ENCODE data around the gene STEAP2. TPM values are rescaled to one million over a fixed set of nuclear protein-coding genes. Genes with fewer than 3 reads are reported as not detected.

STEAP2 gene
- total RNA-seq, 6 experiments from 2014 or later: 1.5 to 9.8 (median 5.3) TPM

- Histone ChIP-seq H3K27me3 (no peaks in the 10 kb centered on the region), H3K27ac (peak overlapping the region; percentile 73 to 83 (median 76)), H3K4me3 (peak overlapping the region; percentile 20 to 31 (median 28)), H3K9me3 (peaks cover 0 to 5% (median 0%) of the 10 kb centered on the region in 4 donors), H3K36me3 (no peaks in the 10 kb centered on the region), H3K4me1 (peaks cover 0 to 24% (median 0%) of the 10 kb centered on the region in 4 donors)
- WGBS (ENCODE audit: insufficient coverage, low coverage, low lambda C conversion rate, missing lambda C conversion rate): 47% methylated on average over 4 of the region's 4 CpGs
- intact Hi-C loops (cut with DNase I): no loop called here
- ATAC-seq (peak; percentile 83 to 93 (median 90)), DNase-seq (no peak)
- TF ChIP-seq POLR2A (IDR thresholded peaks at IDR 0.05) (peak; percentile 18), CTCF (IDR thresholded peaks at IDR 0.05) (no peak)
Measured at GRCh38 chr7:90173127-90173844, 38.3 kb upstream of the STEAP2 start.

GRCh38 chr7:90175667-90176066 lies 35.9 kb upstream of the STEAP2 start:
- TF ChIP-seq POLR2A (IDR thresholded peaks at IDR 0.05) (no peak), CTCF (IDR thresholded peaks at IDR 0.05) (no peak)
- intact Hi-C loops (cut with DNase I): no loop called here
- Histone ChIP-seq H3K36me3 (no peaks in the 10 kb centered on the region), H3K4me1 (peaks cover 0 to 43% (median 0%) of the 10 kb centered on the region in 4 donors), H3K27ac (peak overlapping the region in 2 of 3 donors; percentile 47 to 60), H3K27me3 (no peaks in the 10 kb centered on the region), H3K4me3 (no peak overlapping the region), H3K9me3 (no peaks in the 10 kb centered on the region)
- DNase-seq: peak in 2 of 3 donors; percentile 24 to 51
- peak; percentile 31 to 43 (median 39) for ATAC-seq
- WGBS (ENCODE audit: insufficient coverage, low coverage, low lambda C conversion rate, missing lambda C conversion rate): 39% methylated on average over 3 of the region's 4 CpGs

- intact Hi-C loops (cut with DNase I): no loop called here
- no CpG with 5 or more reads among the region's 1 CpG for WGBS (ENCODE audit: insufficient coverage, low coverage, low lambda C conversion rate, missing lambda C conversion rate)
- TF ChIP-seq POLR2A (IDR thresholded peaks at IDR 0.05): no peak
- no peak for TF ChIP-seq CTCF (IDR thresholded peaks at IDR 0.05)
Measured at GRCh38 chr7:90176195-90176594, 35.3 kb upstream of the STEAP2 start.

GRCh38 chr7:90178166-90178565 lies 33.4 kb upstream of the STEAP2 start:
- peaks cover 0 to 35% (median 0%) of the 10 kb centered on the region in 4 donors for H3K4me1 ChIP-seq
- TF ChIP-seq CTCF (IDR thresholded peaks at IDR 0.05): no peak
- H3K27ac ChIP-seq: no peak overlapping the region
- no peak for DNase-seq
- H3K36me3 ChIP-seq: no peaks in the 10 kb centered on the region
- no peak overlapping the region for H3K4me3 ChIP-seq
- intact Hi-C loops (cut with DNase I): no loop called here
- H3K9me3 ChIP-seq: no peaks in the 10 kb centered on the region
- 95% methylated on average over 2 of the region's 2 CpGs for WGBS (ENCODE audit: insufficient coverage, low coverage, low lambda C conversion rate, missing lambda C conversion rate)
- no peaks in the 10 kb centered on the region for H3K27me3 ChIP-seq
- no peak for ATAC-seq

More at GRCh38 chr7:90176195-90176594, 35.3 kb upstream of the STEAP2 start:
- DNase-seq (peak in 2 of 3 donors; percentile 25 to 50), ATAC-seq (peak in 2 of 4 donors; percentile 20 to 21)
- no peak overlapping the region for H3K4me3 ChIP-seq
- no peaks in the 10 kb centered on the region for H3K36me3 ChIP-seq
- H3K4me1 ChIP-seq: peaks cover 0 to 46% (median 0%) of the 10 kb centered on the region in 4 donors
- H3K27me3 ChIP-seq: no peaks in the 10 kb centered on the region
- H3K9me3 ChIP-seq: no peaks in the 10 kb centered on the region
- H3K27ac ChIP-seq: peak overlapping the region in 2 of 3 donors; percentile 47 to 60
